Stimulated activated CD8-positive, alpha-beta memory T cell treated with anti-CD3 and anti-CD28 coated beads, Interleukin-7, amount 100 ng/mL, for 24 hours (primary cell): ENCODE results near the gene MFSD6.
A peak's percentile ranks its signal among the peaks of the same experiment; 100 is the strongest.
"Not testable (repeated sequence)": the region's sequence is repeated elsewhere in the genome, so short reads cannot be mapped to it uniquely, and the experiment has no call there.

Experiments
- DNase-seq: peaks from one replicate; pipeline ENCODE4 v3.0.0-alpha.2; 2020; ENCODE audit warnings: low read depth

MFSD6 gene

GRCh38 chr2:190405995-190406394, 2.2 kb upstream of the MFSD6 start:
- no peak for DNase-seq

- no peak for DNase-seq
These were observed 1.4 kb upstream of the MFSD6 start for GRCh38 chr2:190406805-190407204.

- DNase-seq: no peak
These were observed 901 bp upstream of the MFSD6 start for GRCh38 chr2:190407246-190407661.

DNA sequence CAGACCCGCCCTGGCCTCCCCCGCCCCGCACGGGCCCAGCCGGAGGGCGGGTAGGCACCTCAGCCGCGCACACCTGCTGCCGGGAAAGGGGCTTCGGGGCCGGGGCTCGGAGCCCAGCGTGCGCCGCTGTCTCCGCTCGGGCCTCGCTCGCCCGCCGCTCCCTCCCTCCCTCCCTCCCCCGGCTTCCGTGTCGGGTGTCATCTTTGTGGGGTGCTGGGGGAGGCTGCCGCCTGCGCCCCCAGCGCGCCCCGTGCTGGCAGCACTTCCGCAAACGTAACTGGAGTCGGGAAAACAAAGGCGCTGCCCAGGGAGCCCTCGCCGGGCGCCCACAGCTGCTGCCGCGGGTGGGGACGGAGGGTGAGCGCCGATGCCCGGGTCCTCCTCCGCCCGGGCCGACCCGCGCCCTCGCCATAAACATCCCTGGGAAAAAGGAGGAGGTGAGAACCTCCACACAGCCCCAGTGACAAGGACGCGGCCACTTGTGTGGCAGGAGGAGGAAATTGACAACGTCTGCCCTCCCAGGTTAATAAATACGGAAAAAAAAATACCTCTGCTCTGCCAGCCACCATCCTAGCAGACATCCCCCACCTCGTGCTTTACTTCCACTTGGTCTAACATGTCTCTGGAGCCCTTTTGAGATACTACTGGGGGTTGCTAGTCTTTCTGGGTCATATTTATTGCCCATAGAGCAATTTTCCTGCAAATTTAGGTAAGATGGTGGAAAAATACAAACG, 550 bp downstream of the MFSD6 start:
- DNase-seq: peak; percentile 30

- DNase-seq: no peak
These were observed 1.5 kb downstream of the MFSD6 start for GRCh38 chr2:190409616-190410015.

GRCh38 chr2:190410166-190410565, 2.0 kb downstream of the MFSD6 start:
- DNase-seq: no peak

GRCh38 chr2:190412966-190413365, 4.8 kb downstream of the MFSD6 start:
- DNase-seq: no peak

GRCh38 chr2:190413421-190413820, 5.3 kb downstream of the MFSD6 start:
- DNase-seq: no peak

- DNase-seq: no peak
These were observed 7.1 kb downstream of the MFSD6 start for GRCh38 chr2:190415251-190415650.

DNA sequence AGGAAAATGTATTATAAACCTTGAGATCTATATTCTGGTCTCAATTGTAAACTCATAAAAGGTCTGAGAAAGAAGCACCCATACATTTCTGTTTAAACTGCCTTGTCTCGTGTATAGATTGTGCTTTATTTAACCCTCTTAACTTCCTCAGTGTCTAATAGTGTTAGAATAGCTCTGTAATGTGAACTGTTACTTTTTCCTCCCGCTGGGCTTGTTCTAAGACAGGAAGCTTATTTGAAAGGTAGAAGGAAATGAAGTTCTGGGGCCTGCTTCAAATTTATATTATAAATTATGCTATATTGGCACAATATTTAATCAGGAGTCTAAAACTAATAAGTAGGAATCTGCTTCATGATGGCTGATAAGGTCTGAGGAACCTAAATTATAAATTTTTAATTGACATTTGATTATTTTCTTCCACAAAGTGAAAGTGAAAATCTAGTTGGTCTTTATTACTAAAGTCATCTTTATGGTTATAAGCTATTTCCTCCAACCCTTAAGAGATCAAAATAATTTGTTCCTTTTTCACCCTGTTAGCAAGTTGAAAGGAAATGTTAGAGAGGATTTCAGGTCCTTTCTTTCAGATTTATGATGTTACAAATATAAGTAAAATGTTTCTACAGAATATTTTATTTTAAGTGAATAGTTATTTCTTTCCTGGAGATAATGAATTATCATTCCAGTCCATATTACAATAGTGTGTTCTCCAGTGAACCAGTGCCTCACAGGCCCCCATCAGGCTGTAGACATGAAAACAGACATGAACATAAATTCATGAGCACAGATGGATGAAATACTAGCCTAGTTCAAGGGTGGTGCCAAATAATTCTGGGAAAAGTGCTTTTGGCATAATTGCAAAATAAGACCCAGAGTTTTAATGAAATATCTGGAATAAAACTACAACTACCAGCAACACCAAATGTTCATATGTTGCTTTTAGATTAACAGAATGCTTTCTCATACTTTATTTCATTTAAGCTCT, 7.9 kb downstream of the MFSD6 start:
- no peak for DNase-seq

GRCh38 chr2:190417045-190417842, 9.1 kb downstream of the MFSD6 start:
- DNase-seq: no peak

GRCh38 chr2:190418727-190419126, 10.6 kb downstream of the MFSD6 start:
- DNase-seq: no peak

DNA sequence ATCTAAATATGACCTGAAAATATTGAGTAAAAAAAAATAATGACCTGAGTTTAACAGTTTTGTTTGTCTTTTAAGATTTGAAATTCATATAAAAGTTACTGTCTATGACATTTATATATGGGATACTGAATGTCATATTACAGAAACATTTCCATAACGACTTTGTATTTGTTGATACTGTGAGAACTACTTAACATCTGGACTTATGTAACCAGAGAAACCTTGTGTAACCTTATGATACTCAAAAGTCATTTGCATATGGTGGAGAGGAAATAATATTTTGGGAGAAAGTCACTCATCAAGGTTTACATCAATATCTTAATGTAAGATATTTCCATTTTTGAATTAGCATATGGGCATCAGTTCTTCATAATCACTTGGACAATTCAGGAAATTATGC, 12.6 kb downstream of the MFSD6 start:
- DNase-seq: no peak

DNA sequence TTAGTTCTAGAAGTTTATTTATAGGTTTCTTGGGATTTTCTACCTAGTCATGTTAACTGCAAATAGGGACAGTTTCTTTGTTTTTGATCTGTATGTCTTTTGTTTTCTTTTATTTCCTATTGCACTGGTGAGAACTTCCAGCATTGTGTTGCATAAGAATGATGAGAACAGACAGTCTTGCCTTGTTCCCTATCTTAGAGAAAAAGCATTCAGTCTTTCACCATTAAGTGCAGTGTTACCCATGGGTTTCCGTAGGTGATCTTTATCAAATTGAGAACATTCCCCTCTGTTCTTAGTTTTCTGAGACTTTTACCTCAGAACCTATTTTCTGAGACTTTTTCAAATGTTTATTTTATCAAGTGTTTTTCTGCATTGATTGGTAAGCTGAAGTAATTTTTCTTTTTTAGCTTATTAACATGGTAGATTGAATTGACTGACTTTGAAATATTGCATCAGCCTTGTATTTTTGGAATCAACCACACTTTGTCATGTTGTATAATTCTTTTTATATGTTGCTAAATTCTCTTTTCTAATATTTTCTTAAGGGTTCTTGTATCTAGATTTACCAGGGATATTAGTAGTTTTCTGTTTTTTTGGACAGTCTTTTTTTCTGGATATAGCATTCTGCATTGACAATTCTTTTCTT, 17.2 kb downstream of the MFSD6 start:
- DNase-seq: no peak

- DNase-seq: no peak
These were observed 17.9 kb downstream of the MFSD6 start for GRCh38 chr2:190425883-190426658.

DNA sequence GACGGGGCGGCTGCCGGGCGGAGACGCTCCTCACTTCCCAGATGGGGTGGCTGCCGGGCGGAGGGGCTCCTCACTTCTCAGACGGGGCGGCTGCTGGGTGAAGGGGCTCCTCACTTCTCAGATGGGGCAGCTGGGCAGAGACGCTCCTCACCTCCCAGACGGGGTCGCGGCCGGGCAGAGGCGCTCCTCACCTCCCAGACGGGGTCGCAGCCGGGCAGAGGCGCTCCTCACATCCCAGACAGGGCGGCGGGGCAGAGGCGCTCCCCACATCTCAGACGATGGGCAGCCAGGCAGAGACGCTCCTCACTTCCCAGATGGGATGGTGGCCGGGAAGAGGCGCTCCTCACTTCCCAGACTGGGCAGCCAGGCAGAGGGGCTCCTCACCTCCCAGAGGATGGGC, 22.7 kb downstream of the MFSD6 start:
- DNase-seq: not testable (repeated sequence)

- no peak for DNase-seq
These were observed 23.8 kb downstream of the MFSD6 start for GRCh38 chr2:190431907-190432306.

- DNase-seq: no peak
These were observed 24.5 kb downstream of the MFSD6 start for GRCh38 chr2:190432567-190433231.

GRCh38 chr2:190435031-190435670, 27.0 kb downstream of the MFSD6 start:
- no peak for DNase-seq

GRCh38 chr2:190436557-190436956, 28.4 kb downstream of the MFSD6 start:
- no peak for DNase-seq
